ENCODE data around the gene DIAPH2. TPM values are rescaled to one million over a fixed set of nuclear protein-coding genes. Genes with fewer than 3 reads are reported as not detected.

DIAPH2 gene
- total RNA-seq, 1 donor from 2014 or later, result 32.9 TPM

DNA sequence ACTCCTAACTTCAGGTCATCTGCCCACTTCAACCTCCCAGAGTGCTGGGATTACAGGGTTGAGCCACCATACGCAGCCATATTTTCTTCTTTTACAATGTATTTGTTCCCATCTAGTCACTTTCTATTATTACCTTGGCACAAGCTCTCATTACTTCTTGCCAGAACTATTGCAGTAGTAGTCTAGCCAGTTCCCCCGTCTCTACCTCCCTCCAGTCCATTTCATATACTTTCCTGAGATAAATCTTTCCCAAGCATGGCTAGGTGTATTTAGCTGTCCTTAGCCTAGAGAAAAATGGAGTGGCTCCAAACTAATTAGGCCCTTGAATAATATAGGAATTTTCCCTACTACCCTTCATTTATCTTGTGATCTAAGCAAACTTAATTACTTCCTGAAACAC lies 611.3 kb downstream of the DIAPH2 start:
- H3K27me3 ChIP-seq, result no peaks in the 10 kb centered on the region
- H3K9me3 ChIP-seq, result no peaks in the 10 kb centered on the region
- no peaks in the 10 kb centered on the region for H3K4me1 ChIP-seq
- DNase-seq, result no peak
- no peak overlapping the region for H3K27ac ChIP-seq
- intact Hi-C loops (cut with DNase I), result no loop called here
- no peak overlapping the region for H3K4me3 ChIP-seq
- no peak for TF ChIP-seq CTCF (IDR thresholded peaks at IDR 0.05)
- ATAC-seq, result no peak
- H3K36me3 ChIP-seq, result no peaks in the 10 kb centered on the region

- Histone ChIP-seq H3K27me3 (no peaks in the 10 kb centered on the region), H3K4me3 (no peak overlapping the region), H3K9me3 (no peaks in the 10 kb centered on the region), H3K36me3 (no peaks in the 10 kb centered on the region), H3K4me1 (no peaks in the 10 kb centered on the region), H3K27ac (no peak overlapping the region)
- intact Hi-C loops (cut with DNase I), result no loop called here
- TF ChIP-seq CTCF (IDR thresholded peaks at IDR 0.05), result no peak
- no peak for ATAC-seq
- DNase-seq, result no peak
Observed at GRCh38 chrX:97306771-97307470, 622.3 kb downstream of the DIAPH2 start.

DNA sequence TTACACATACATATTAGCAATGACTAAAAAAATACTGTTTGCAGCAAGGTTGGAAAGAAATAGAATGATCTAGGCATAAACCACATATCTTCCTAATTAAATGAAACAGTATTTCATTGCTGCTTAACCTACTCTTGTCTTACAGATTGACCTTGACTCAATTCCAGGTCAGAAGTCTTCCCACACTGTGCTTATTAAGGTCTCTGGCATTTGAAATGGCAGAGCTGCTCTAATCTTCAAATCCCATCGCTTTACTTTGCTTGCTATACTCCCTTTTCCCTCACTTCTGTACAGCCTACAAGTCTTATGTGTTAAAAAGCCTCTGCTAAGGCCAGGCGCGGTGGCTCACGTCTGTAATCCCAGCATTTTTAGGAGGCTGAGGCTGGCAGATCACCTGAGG lies 623.5 kb downstream of the DIAPH2 start:
- no peaks in the 10 kb centered on the region for H3K36me3 ChIP-seq
- DNase-seq (no peak), ATAC-seq (no peak)
- no peaks in the 10 kb centered on the region for H3K9me3 ChIP-seq
- no peak for TF ChIP-seq CTCF (IDR thresholded peaks at IDR 0.05)
- no peaks in the 10 kb centered on the region for H3K27me3 ChIP-seq
- intact Hi-C loops (cut with DNase I), result no loop called here
- H3K4me3 ChIP-seq, result no peak overlapping the region
- no peaks in the 10 kb centered on the region for H3K4me1 ChIP-seq
- no peak overlapping the region for H3K27ac ChIP-seq

GRCh38 chrX:97309487-97310116 lies 625.0 kb downstream of the DIAPH2 start:
- H3K27ac ChIP-seq, result no peak overlapping the region
- H3K4me3 ChIP-seq, result no peak overlapping the region
- intact Hi-C loops (cut with DNase I), result no loop called here
- ATAC-seq, result no peak
- H3K36me3 ChIP-seq, result no peaks in the 10 kb centered on the region
- H3K9me3 ChIP-seq, result no peaks in the 10 kb centered on the region
- no peaks in the 10 kb centered on the region for H3K4me1 ChIP-seq
- no peaks in the 10 kb centered on the region for H3K27me3 ChIP-seq
- DNase-seq, result no peak
- TF ChIP-seq CTCF (IDR thresholded peaks at IDR 0.05), result no peak

GRCh38 chrX:97310373-97310772 lies 625.7 kb downstream of the DIAPH2 start:
- H3K27ac ChIP-seq, result no peak overlapping the region
- no peaks in the 10 kb centered on the region for H3K36me3 ChIP-seq
- H3K4me1 ChIP-seq, result no peaks in the 10 kb centered on the region
- no peaks in the 10 kb centered on the region for H3K27me3 ChIP-seq
- H3K4me3 ChIP-seq, result no peak overlapping the region
- no peak for TF ChIP-seq CTCF (IDR thresholded peaks at IDR 0.05)
- intact Hi-C loops (cut with DNase I), result no loop called here
- DNase-seq (no peak), ATAC-seq (no peak)
- H3K9me3 ChIP-seq, result no peaks in the 10 kb centered on the region
